Colonic mucosa (tissue), 4 donors: ENCODE data around the gene HS1BP3. TPM values are rescaled to one million over a fixed set of nuclear protein-coding genes. Genes with fewer than 3 reads are reported as not detected.

Experiments used
- DNase-seq: peaks from one replicate; pipeline ENCODE4 v3.0.0-alpha.2; 2020
- H3K27ac ChIP-seq: fragments of 200-600 bp; one replicate; pipeline ENCODE4 v1.8.0; 2021
- H3K27me3 ChIP-seq: fragments of 200-600 bp; one replicate; pipeline ENCODE4 v1.8.0; 2021
- H3K36me3 ChIP-seq: fragments of 200-600 bp; one replicate; pipeline ENCODE4 v1.8.0; 2021
- H3K4me1 ChIP-seq: fragments of 200-600 bp; one replicate; pipeline ENCODE4 v1.8.0; 2021; ENCODE audit warnings: mild to moderate bottlenecking
- H3K4me3 ChIP-seq: fragments of 200-600 bp; one replicate; pipeline ENCODE4 v1.8.0; 2021
- H3K9ac ChIP-seq, 2 donors: one replicate each; pipeline ENCODE4 v1.7.0; 2013; ENCODE audit warnings: control low read depth in 2 of 2, low read depth in 2 of 2, low read length in 2 of 2
- H3K9me3 ChIP-seq: fragments of 200-600 bp; one replicate; pipeline ENCODE4 v1.8.0; 2021
- intact Hi-C: fragments of 100-400 bp; cut with DNase I; formaldehyde crosslinking; loops from one replicate; pipeline ENCODE4 v1.14.1; 2022
- total RNA-seq, 2 donors: library from RNA; stranded (reverse); fragmentation: NEBNext Ultra II Directional in 1 of 2; extraction: Animal tissue kit (Norgen Biotek cat#: 25700) in 1 of 2; gene quantifications; one replicate each; pipeline ENCODE4 v1.2.1, GENCODE V29; 2021
- TF ChIP-seq, protein P1 (sequence below): fragments of 200-600 bp; IDR thresholded peaks from one replicate; pipeline ENCODE4 v1.8.0; 2022; ENCODE audit warnings: antibody characterized with exemption, mild to moderate bottlenecking
- donor health status: healthy.
- donor health status: DM: no; HTN: no; CAD: no.
- donor health status: DM: no; HTN: no; CAD: no.

The HS1BP3 gene
- total RNA-seq, 2 donors from 2014 or later, result 21.2 to 21.5 TPM

DNA sequence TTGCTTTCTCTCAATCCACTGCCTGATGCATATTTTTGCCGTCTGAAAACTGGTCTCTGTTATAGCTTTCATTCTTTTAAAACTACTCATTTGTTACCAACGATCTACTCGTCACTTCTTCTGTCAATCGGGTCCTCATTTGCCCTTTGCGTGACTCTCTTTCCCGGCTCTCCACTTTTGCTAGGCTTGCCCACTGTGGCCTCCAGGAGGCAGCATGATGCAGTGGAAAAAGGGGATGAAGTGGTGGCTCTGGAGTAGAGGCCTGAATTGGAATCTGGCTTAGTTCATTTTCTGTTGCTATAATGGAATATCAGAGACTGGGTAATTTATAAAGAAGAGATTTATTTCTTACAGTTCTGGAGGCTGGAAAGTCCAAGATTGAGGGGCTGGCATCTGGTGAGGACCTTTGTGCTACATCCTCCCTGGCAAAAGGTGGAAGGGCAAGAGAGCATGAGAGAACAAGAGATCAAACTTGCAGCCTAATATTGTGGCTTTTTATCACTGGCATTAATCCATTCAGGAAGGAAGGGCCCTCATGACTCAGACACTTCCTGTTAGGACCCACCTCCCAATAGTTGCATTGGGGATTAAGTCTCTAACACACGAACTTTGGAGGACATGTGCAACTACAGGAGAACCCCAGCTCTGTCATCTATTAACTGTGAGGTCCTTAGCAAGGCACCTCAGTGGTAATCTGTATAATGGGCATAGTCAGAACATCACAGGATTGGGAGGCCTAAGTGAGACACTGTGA lies 31.4 kb upstream of the HS1BP3 start:
- TF ChIP-seq, protein P1, sequence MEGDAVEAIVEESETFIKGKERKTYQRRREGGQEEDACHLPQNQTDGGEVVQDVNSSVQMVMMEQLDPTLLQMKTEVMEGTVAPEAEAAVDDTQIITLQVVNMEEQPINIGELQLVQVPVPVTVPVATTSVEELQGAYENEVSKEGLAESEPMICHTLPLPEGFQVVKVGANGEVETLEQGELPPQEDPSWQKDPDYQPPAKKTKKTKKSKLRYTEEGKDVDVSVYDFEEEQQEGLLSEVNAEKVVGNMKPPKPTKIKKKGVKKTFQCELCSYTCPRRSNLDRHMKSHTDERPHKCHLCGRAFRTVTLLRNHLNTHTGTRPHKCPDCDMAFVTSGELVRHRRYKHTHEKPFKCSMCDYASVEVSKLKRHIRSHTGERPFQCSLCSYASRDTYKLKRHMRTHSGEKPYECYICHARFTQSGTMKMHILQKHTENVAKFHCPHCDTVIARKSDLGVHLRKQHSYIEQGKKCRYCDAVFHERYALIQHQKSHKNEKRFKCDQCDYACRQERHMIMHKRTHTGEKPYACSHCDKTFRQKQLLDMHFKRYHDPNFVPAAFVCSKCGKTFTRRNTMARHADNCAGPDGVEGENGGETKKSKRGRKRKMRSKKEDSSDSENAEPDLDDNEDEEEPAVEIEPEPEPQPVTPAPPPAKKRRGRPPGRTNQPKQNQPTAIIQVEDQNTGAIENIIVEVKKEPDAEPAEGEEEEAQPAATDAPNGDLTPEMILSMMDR, result no peak
- Histone ChIP-seq H3K27ac (no peak overlapping the region), H3K9ac (no peak overlapping the region), H3K36me3 (no peaks in the 10 kb centered on the region), H3K4me3 (no peak overlapping the region), H3K27me3 (no peaks in the 10 kb centered on the region), H3K4me1 (no peaks in the 10 kb centered on the region), H3K9me3 (no peaks in the 10 kb centered on the region)
- intact Hi-C loops, result loop anchor here (5.0 kb wide), 1 partner anchor 280 kb away; no protein-coding TSS in a partner anchor
- DNase-seq, result no peak

GRCh38 chr2:20680744-20681375 lies 30.0 kb upstream of the HS1BP3 start:
- TF ChIP-seq, protein P1, result no peak
- intact Hi-C loops, result loop anchor here (5.0 kb wide), 1 partner anchor 281 kb away; no protein-coding TSS in a partner anchor

GRCh38 chr2:20678780-20679179 lies 27.9 kb upstream of the HS1BP3 start:
- Histone ChIP-seq H3K9ac (no peak overlapping the region), H3K27me3 (peaks cover 7% of the 10 kb centered on the region), H3K4me3 (no peak overlapping the region), H3K36me3 (no peaks in the 10 kb centered on the region), H3K4me1 (peaks cover 7% of the 10 kb centered on the region), H3K9me3 (no peaks in the 10 kb centered on the region), H3K27ac (no peak overlapping the region)
- DNase-seq, result no peak
- intact Hi-C loops, result no loop called here
- TF ChIP-seq, protein P1, result no peak

More at GRCh38 chr2:20680744-20681375, 30.0 kb upstream of the HS1BP3 start:
- Histone ChIP-seq H3K36me3 (no peaks in the 10 kb centered on the region), H3K4me1 (peaks cover 4% of the 10 kb centered on the region), H3K27me3 (no peaks in the 10 kb centered on the region), H3K9ac (peak overlapping the region in 1 of 2 donors; percentile 1), H3K27ac (no peak overlapping the region), H3K4me3 (no peak overlapping the region), H3K9me3 (no peaks in the 10 kb centered on the region)
- no peak for DNase-seq

DNA sequence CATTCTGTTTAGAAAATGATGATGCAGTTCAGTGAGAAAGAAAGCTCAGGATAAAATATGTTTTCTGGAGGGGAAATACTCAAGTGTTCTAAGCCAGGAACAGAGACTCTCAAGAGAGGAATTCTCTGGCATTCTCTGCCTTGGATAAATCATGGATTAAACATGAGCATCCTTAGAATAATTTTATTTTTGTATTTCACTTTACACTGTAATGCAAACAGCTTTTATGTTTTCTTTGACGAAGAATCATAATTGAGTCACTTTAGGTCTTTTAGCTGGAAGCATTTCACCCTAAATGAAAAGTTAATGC lies 27.1 kb upstream of the HS1BP3 start:
- H3K36me3 ChIP-seq, result no peaks in the 10 kb centered on the region
- intact Hi-C loops, result no loop called here
- no peak overlapping the region for H3K27ac ChIP-seq
- no peak for DNase-seq
- no peak overlapping the region for H3K4me3 ChIP-seq
- peaks cover 7% of the 10 kb centered on the region for H3K4me1 ChIP-seq
- H3K27me3 ChIP-seq, result peaks cover 11% of the 10 kb centered on the region
- TF ChIP-seq, protein P1, result no peak
- H3K9ac ChIP-seq, result no peak overlapping the region
- no peaks in the 10 kb centered on the region for H3K9me3 ChIP-seq

DNA sequence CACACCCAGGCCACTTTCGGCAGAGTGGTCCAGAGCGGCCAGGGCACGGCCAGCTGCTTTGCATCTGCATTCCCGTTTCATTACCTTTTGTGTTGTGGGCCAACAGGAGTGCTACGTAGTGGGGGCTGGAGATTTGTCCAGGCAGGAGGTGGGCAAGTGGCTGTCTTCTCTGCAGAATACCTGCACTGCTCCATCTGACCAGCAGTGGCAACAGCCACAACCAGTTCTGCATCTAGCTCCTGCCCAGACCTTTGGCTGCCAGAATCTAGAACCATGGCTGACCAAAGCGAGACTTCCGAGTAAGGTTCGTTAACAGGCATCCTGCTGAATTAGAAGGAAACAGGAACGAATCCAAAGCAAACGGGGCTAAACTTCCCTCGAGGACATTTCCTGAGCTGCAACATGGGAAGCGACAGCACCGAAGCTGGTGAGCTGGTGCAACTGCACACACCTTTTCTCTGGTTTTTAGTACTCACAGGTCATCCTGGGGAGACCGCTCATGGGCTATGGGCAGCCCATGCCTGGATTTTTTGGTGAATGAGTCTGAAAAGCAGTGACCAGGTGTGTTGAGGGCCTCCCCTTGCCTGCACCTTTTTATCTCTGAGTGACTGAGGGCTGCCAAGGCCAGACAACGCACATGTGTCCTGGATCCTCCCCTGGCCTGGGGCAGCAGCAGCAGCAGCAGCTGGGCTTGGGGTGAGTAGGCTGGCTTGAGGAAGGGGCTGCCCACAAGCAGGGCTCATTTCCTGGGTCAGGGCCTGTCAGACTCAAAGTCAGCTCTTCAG lies 26.6 kb upstream of the HS1BP3 start:
- no peak overlapping the region for H3K27ac ChIP-seq
- H3K4me3 ChIP-seq, result no peak overlapping the region
- DNase-seq, result no peak
- peaks cover 16% of the 10 kb centered on the region for H3K27me3 ChIP-seq
- no peaks in the 10 kb centered on the region for H3K36me3 ChIP-seq
- TF ChIP-seq, protein P1, result no peak
- H3K9ac ChIP-seq, result no peak overlapping the region
- H3K4me1 ChIP-seq, result peaks cover 7% of the 10 kb centered on the region
- H3K9me3 ChIP-seq, result no peaks in the 10 kb centered on the region
- intact Hi-C loops, result no loop called here
